Mesothelial cell of epicardium (in vitro differentiated cells): ENCODE data around the gene PTCH1. TPM values are rescaled to one million over a fixed set of nuclear protein-coding genes. Genes with fewer than 3 reads are reported as not detected.

ENCODE experiments used
- DNase-seq, 2 experiments: peaks; one replicate each; pipeline ENCODE4 v3.0.0; 2021; ENCODE audit warnings: low spot score in 2 of 2; ENCODE audit not compliant: unreplicated experiment in 2 of 2
- H3K27ac Mint-ChIP-seq: 2 replicates; pipeline ENCODE4 v1.8.0; 2021; ENCODE audit warnings: mixed read lengths
- H3K27me3 Mint-ChIP-seq: 2 replicates; pipeline ENCODE4 v1.8.0; 2021; ENCODE audit warnings: low read depth, mixed read lengths
- H3K36me3 Mint-ChIP-seq: 2 replicates; pipeline ENCODE4 v1.8.0; 2021; ENCODE audit warnings: mixed read lengths
- H3K4me1 Mint-ChIP-seq: 2 replicates; pipeline ENCODE4 v1.8.0; 2021; ENCODE audit warnings: mixed read lengths
- H3K4me3 Mint-ChIP-seq: 2 replicates; pipeline ENCODE4 v1.8.0; 2021; ENCODE audit warnings: mild to moderate bottlenecking, moderate library complexity, mixed read lengths
- H3K9me3 Mint-ChIP-seq: 2 replicates; pipeline ENCODE4 v1.8.0; 2021; ENCODE audit warnings: mixed read lengths
- total RNA-seq: library from RNA; stranded (reverse); gene quantifications from 3 replicates; pipeline ENCODE4 v1.2.1, GENCODE V29; 2021
- TF ChIP-seq, protein P1 (sequence below): fragments of 200-600 bp; sonication (generic); IDR thresholded peaks from one replicate; pipeline ENCODE4 v1.5.0; 2021; ENCODE audit warnings: antibody characterized with exemption; ENCODE audit not compliant: unreplicated experiment

PTCH1 gene
- total RNA-seq, 1 donor from 2014 or later: 36.1 TPM

DNA sequence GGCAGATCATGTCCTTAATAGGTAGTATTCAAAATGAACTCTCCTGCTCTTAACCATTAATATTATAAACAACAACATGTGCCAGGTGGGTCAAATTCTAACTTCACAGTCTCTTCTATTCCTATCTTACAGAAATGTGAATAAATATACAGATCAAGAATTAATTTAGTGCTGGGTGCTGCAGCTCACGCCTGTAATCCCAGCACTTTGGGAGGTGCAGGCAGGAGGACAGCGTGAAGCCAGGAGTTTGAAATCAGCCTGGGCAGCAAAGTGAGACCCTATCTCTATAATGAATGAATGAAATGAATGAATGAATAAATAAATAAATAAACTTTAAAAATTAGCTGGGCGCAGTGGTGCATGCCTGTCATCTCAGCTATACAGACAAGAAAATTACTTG, 34.1 kb downstream of the PTCH1 start:
- H3K36me3 Mint-ChIP-seq: peaks cover 20% of the 10 kb centered on the region
- TF ChIP-seq, protein P1, sequence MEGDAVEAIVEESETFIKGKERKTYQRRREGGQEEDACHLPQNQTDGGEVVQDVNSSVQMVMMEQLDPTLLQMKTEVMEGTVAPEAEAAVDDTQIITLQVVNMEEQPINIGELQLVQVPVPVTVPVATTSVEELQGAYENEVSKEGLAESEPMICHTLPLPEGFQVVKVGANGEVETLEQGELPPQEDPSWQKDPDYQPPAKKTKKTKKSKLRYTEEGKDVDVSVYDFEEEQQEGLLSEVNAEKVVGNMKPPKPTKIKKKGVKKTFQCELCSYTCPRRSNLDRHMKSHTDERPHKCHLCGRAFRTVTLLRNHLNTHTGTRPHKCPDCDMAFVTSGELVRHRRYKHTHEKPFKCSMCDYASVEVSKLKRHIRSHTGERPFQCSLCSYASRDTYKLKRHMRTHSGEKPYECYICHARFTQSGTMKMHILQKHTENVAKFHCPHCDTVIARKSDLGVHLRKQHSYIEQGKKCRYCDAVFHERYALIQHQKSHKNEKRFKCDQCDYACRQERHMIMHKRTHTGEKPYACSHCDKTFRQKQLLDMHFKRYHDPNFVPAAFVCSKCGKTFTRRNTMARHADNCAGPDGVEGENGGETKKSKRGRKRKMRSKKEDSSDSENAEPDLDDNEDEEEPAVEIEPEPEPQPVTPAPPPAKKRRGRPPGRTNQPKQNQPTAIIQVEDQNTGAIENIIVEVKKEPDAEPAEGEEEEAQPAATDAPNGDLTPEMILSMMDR: no peak
- H3K27ac Mint-ChIP-seq: no peak overlapping the region
- H3K9me3 Mint-ChIP-seq: no peaks in the 10 kb centered on the region
- no peaks in the 10 kb centered on the region for H3K27me3 Mint-ChIP-seq
- no peak for DNase-seq
- H3K4me1 Mint-ChIP-seq: peaks cover 14% of the 10 kb centered on the region
- H3K4me3 Mint-ChIP-seq: no peak overlapping the region

DNA sequence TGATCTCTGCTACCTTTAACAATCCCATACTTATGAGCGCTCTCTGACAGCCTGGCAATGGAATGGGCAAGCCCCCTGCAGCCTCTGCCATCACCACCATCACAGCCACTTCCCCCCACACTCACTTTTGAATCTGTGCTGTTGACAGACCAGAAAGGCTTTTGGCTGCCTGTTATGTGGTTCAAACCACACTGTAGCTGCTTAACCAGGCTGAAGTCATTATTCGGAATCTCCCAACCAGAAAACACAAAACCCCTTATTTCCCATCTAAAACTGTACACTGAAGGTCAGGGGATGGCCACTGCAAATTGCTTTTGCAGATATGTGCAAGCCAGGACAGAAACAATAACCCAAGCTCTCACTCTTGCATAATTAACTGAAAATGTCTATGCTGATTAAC, 35.8 kb downstream of the PTCH1 start:
- Mint-ChIP-seq H3K9me3 (no peaks in the 10 kb centered on the region), H3K27me3 (no peaks in the 10 kb centered on the region), H3K4me1 (peaks cover 10% of the 10 kb centered on the region), H3K36me3 (peaks cover 26% of the 10 kb centered on the region), H3K4me3 (no peak overlapping the region), H3K27ac (no peak overlapping the region)
- DNase-seq: no peak
- TF ChIP-seq, protein P1: no peak

DNA sequence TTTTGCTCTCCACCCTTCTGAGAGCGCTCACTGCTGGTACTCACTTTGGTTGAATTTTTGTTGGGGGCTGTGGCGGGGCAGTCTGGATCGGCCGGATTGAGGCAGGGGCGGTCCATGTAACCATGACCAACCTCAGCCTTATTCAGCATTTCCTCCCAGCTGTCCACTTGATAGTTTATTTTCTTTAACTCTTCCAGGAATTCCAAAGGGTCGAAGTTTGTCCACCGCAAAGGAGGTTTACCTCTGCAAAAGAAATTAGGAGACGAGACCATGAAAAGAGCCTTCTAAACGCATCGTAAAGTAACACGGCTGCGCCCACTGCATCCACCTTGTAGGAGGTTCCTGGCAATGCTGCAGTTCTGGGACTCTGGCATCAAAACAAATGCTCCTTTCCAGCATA, 36.4 kb downstream of the PTCH1 start:
- no peaks in the 10 kb centered on the region for H3K9me3 Mint-ChIP-seq
- H3K27me3 Mint-ChIP-seq: no peaks in the 10 kb centered on the region
- H3K36me3 Mint-ChIP-seq: peaks cover 32% of the 10 kb centered on the region
- no peak overlapping the region for H3K27ac Mint-ChIP-seq
- TF ChIP-seq, protein P1: no peak
- no peak overlapping the region for H3K4me3 Mint-ChIP-seq
- DNase-seq: no peak
- H3K4me1 Mint-ChIP-seq: peaks cover 3% of the 10 kb centered on the region

DNA sequence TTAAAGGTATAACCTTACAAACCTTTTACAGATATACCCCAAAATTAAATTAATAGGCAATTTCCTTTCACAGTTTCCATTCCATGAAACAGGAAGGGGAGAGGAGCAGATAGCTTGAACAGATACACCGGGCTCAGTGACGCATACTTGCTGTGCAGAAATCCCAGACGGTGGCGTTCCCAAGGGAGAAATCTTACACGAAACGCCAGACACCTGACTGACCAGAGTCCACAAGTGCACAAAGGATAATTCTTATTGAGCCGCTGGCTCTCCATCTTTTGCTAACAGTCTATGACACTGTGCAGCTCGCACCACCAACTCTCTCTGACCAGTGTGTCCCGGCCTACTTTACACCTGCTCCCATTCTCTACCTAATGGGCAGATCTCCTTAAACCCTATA, 37.4 kb downstream of the PTCH1 start:
- Mint-ChIP-seq H3K4me1 (no peaks in the 10 kb centered on the region), H3K27me3 (no peaks in the 10 kb centered on the region), H3K9me3 (no peaks in the 10 kb centered on the region), H3K36me3 (peaks cover 39% of the 10 kb centered on the region), H3K27ac (no peak overlapping the region), H3K4me3 (no peak overlapping the region)
- no peak for DNase-seq
- TF ChIP-seq, protein P1: no peak

DNA sequence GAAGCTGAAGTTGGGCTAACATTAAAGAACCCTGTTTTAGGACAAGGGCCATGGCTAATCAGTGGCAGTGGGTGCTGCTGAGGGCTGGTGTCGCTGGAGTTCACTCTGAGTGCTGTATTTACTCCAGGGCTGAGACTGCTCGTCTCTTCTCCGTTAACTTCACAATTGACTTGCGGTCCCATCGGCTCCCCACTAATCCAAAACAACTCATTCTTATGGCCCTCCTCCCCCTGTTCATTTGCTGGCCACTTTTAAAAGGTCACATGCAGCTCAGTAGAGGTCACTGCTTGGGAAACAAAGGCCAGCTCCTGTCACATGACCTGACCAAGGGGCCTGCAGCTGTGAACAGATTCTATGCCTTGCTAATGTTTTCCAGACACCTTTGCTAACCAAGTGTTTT, 38.4 kb downstream of the PTCH1 start:
- Mint-ChIP-seq H3K4me1 (no peaks in the 10 kb centered on the region), H3K27ac (no peak overlapping the region)

More for the DNA sequence above, 38.4 kb downstream of the PTCH1 start:
- DNase-seq: no peak
- H3K4me3 Mint-ChIP-seq: no peak overlapping the region
- H3K9me3 Mint-ChIP-seq: no peaks in the 10 kb centered on the region
- no peaks in the 10 kb centered on the region for H3K27me3 Mint-ChIP-seq
- TF ChIP-seq, protein P1: no peak
- H3K36me3 Mint-ChIP-seq: peaks cover 43% of the 10 kb centered on the region
